ENCODE results near the gene TBC1D7.
A peak's percentile ranks its signal among the peaks of the same experiment; 100 is the strongest.
"Not testable (repeated sequence)": the region's sequence is repeated elsewhere in the genome, so short reads cannot be mapped to it uniquely, and the experiment has no call there.

TBC1D7 gene

GRCh38 chr6:13355999-13356785, 27.9 kb upstream of the TBC1D7 start:
- peak in 1 of 2 donors; percentile 23 for DNase-seq (ENCODE audit: low read depth in 2 of 2)

DNA sequence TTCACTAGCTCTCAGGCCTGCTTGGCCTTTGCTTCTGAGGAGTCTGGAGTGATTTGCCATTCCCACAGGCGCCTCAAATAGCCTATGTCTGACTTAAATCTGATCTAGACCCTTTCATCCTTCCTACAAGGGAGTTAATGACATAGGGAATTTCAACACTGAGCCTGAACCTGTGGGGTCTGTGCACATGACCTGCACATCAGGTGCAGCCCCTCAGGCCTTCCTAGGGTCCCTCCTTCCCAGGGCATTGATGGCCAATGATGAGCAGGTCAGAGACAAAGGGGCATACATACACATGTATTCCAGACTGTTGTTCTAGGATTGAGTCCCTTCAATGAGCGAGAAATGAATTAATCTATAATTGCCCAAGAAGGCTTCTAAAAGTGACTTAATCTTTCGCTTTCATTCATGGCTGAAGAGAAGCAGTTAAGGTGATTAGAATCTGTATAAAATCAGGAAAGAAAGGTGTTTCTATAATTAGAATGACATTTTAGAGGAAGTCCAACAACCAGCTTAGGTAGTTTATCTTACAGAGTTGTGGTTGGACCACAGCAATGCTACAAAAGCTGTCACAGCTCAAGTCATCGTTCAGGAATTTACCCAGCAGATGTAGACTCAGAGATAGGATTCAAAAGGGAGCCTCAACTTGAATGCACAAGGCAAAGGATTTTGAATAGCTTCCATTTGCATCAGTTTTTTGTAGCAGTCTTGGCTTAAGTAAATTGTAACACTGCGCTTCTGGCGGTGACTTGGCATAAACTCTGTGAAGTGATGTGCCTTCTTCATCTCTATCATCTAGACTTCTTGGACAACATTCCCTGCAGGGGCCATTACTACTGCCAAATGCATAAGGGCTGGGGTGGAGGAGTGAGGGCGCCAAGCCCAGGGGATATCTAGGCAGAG, 27.0 kb upstream of the TBC1D7 start:
- DNase-seq (ENCODE audit: low read depth in 2 of 2), result no peak

GRCh38 chr6:13354331-13355042, 26.1 kb upstream of the TBC1D7 start:
- DNase-seq (ENCODE audit: low read depth in 2 of 2), result no peak

DNA sequence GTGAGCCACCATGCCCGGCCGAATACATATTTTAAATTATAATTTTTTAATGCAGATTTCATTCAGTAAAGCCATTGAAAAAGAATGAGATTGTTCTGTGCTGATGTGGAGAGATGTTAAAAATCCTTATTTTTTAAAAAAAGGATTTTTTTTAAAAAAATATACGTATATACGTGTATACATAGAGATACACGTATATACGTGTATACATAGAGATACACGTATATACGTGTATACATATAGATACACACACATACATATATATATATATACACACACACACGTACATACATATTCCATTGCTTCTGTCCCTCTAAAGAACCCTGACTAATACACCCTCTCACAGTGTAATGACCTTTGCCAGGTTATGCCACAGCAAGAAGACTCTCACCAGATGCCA, 23.8 kb upstream of the TBC1D7 start:
- DNase-seq (ENCODE audit: low read depth in 2 of 2), result no peak

GRCh38 chr6:13351271-13351670, 22.9 kb upstream of the TBC1D7 start:
- DNase-seq (ENCODE audit: low read depth in 2 of 2), result no peak

DNA sequence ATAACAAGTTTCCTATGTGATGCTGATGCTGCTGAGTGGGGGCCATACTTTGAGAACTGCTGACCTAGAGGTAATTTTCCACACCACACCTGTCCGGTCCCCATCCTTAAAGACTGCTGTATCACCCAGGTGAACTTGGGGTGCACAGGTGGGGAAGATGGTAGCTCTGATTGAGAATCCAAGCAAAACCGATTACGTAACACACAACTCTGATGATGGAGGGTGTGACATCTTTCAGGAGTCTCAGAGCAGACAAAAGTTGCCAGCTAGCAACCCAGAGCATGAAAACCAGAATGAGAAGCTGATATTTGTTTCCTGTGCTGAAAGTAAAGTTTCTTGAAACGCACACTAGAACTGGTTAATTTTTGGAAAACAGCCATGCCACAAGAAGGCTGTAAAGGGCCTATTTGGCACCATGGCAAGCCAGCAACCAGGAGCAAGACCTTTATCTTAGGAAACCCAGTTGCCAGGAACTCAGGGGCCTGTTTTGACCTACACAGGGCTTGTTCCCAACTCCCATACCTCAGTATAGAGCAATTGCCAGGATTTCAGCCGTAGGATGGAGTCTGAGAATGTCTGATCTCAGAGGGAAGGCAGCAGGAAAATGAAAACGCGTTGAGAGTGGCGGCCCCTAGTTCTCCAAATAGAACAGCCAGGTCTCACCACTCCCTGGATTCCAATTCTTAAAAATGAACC, 21.6 kb upstream of the TBC1D7 start:
- DNase-seq (ENCODE audit: low read depth in 2 of 2), result no peak

DNA sequence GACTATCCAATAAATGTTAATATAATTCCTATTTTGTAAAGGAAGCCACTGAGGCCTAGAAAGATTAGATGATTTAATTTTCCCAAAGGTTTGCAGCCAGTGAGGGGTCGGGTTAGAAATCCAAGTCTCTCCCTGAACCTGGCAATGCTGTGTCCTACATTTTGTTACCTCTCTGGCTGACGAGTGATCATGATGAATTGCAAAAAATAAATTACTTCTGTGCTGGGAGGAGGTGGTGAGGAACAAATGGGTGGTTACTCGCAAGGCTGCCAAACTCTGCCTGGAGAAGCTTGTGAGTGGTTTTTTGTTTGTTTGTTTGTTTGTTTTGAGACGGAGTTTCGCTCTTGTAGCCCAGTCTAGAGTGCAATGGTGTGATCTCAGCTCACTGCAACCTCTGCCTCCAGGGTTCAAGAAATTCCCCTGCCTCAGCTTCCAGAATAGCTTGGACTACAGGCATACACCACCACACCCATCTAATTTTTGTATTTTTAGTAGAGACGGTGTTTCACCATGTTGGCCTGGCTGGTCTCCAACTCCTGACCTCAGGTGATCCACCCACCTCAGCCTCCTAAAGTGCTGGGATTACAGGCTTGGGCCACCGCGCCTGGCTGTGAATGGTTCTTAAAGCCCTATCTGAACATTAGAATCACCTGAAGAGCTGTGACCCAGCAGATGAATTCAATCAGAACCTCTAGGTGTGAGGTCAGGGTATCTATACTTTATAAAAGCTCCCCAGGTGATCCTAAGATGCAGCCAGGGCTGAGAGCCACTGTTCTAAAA, 20.2 kb upstream of the TBC1D7 start:
- DNase-seq (ENCODE audit: low read depth in 2 of 2), result no peak

DNA sequence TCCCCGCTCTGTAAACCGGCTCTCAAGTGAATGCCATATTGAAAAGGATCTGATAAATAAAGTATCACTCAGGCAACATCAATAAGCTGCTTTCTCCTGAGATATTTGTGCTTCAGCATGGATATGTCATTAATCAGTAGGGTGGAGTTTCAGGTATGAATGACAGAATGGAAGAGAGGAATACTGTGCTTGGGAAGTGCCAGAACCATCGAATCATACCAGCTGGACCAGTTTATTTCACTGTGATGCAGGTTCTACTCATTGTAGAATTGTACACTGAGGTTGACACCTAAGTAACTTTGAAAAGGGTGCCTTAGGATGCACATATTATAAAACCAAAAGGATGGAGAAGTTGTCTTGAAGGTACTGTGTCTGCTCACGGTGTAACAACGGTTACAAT, 17.9 kb upstream of the TBC1D7 start:
- DNase-seq (ENCODE audit: low read depth in 2 of 2), result no peak

- no peak for DNase-seq (ENCODE audit: low read depth in 2 of 2)
Observed at GRCh38 chr6:13342414-13343019, 14.2 kb upstream of the TBC1D7 start.

DNA sequence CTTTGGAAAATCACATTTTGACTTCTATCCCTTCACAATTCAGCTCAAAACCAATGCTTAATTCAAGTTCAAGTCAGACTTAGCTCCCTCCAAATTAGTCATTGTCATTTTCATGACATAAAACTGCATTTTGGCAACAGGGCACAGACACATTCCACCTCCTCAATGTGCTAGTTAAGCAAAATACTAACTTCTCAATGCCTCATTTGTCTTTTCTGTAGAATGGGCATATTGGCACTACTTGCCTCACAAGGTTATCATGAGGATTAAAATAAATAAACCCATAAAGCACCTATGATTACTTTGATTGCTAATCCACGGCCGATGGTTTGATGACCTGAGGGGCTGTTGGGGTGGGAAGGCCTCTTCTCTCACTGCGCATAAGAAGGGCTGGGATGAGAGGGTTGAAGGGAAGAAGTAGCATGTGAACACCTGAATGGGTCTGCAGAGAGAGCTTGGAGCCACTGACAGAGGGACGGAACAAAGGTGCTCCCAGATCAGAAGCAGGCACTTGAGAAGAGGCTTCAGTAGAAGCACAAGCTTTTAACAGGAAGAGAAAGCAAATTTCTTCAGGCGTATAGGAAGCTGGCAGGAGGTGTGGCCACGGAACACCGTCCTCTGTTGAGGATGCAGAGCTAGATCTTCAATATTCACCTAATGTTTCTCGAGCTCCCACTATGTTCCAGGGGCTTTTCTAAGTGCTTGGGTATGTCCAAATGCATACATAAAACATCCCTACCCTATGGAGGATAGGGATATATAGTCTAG, 11.7 kb upstream of the TBC1D7 start:
- no peak for DNase-seq (ENCODE audit: low read depth in 2 of 2)

- no peak for DNase-seq (ENCODE audit: low read depth in 2 of 2)
Observed at GRCh38 chr6:13338038-13338437, 9.7 kb upstream of the TBC1D7 start.

DNA sequence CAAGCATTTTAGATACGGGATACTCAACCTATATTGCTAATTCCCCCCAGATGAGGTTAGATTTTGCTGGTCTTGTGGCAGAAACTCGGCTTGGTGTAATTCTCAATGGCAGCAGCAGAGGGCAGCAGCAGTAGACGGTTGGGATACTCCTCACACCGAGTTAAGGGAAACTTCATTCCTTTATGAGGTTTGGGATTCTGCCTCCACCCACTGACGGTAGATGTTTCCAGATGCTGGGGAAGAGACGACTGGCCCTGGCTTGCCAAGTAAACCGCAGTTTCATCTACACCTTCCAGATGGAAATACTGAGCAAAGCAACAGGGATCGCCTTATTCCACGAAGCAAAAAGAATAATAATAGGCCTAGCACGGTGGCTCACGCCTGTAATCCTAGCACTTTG, 8.2 kb upstream of the TBC1D7 start:
- DNase-seq (ENCODE audit: low read depth in 2 of 2), result peak; percentile 62 to 79

DNA sequence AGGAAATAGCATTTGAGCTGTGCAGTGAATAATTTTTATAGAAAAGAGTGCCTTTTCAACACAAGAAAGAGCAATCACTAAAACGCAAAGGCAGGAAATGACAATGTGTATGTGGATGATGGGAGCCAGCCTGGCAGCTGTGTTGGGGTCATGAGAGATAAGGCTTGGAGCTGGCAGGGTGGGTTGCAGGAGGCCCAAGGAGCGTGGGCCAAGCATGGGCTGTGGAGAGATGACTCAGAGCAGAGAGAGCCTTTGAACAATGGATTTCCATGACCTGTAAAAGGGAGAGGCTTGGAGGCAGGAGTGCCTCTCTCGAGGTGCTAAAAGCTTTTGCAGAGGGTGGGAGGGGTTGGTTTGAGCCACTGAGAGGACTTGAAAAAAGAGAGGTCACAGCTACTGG, 6.6 kb upstream of the TBC1D7 start:
- no peak for DNase-seq (ENCODE audit: low read depth in 2 of 2)

- no peak for DNase-seq (ENCODE audit: low read depth in 2 of 2)
Observed at GRCh38 chr6:13332349-13332706, 4.0 kb upstream of the TBC1D7 start.

DNA sequence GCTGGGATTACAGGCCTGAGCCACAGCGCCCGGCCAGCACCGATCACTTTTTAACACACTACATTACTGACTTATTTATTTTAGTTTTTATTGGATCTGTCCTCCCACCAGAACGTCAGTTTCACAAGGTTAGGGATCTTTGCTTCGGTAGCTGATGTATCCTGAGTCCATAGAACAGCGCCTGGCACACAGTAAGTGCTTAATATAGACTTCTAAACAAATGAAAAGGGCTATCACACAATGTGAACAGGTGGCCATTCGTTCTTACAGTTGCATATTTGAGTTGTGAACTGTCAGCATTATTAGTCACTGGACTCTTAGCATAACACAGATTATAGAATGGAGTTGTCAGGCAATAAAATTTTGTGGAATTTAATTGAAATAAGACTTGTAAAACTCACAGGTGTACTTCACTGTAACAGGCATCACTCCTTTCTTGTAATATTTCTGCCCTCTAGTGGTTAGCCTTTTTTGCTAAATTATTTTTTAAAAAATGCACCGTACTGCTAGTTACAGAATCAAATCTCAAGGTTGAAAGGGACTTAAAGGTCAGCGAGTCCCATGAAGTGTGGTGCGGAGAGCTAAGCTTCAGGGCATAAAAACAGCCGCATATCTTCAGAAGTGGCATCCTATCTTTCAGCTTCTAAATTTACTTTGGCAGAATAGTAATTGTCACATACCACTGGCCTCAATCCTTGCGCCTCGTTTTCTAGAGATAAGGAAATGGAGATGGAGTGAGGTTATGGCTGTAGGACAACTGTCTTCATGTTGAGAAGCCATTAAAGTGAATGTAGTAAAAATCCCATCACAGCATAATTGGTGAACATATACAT, 3.4 kb upstream of the TBC1D7 start:
- no peak for DNase-seq (ENCODE audit: low read depth in 2 of 2)

GRCh38 chr6:13328875-13329183, 492 bp upstream of the TBC1D7 start:
- no peak for DNase-seq (ENCODE audit: low read depth in 2 of 2)

- DNase-seq (ENCODE audit: low read depth in 2 of 2), result no peak
Observed at GRCh38 chr6:13327691-13328075, 654 bp downstream of the TBC1D7 start.

- not testable (repeated sequence) for DNase-seq (ENCODE audit: low read depth in 2 of 2)
Observed at GRCh38 chr6:13326031-13326586, 2.2 kb downstream of the TBC1D7 start.

Data from stimulated activated CD4-positive, alpha-beta T cell treated with anti-CD3 and anti-CD28 coated beads, Interleukin-1b, Interleukin-23, amount 100 ng/mL, for 4 hours (primary cell).